Measurements from ENCODE around the gene NOC2L.
"Not testable (repeated sequence)": the region's sequence is repeated elsewhere in the genome, so short reads cannot be mapped to it uniquely, and the experiment has no call there.

Gene NOC2L

GRCh38 chr1:950881-951280 lies 8.2 kb downstream of the NOC2L start:
- TF ChIP-seq POLR2AphosphoS5 (IDR thresholded peaks at IDR 0.05; ENCODE audit: low read depth) (no peak), SPI1 (IDR thresholded peaks at IDR 0.05; ENCODE audit: borderline replicate concordance, low read depth) (no peak), GABPA (IDR thresholded peaks at IDR 0.05; ENCODE audit: low read depth) (no peak)
- TF ChIP-seq, protein P1, sequence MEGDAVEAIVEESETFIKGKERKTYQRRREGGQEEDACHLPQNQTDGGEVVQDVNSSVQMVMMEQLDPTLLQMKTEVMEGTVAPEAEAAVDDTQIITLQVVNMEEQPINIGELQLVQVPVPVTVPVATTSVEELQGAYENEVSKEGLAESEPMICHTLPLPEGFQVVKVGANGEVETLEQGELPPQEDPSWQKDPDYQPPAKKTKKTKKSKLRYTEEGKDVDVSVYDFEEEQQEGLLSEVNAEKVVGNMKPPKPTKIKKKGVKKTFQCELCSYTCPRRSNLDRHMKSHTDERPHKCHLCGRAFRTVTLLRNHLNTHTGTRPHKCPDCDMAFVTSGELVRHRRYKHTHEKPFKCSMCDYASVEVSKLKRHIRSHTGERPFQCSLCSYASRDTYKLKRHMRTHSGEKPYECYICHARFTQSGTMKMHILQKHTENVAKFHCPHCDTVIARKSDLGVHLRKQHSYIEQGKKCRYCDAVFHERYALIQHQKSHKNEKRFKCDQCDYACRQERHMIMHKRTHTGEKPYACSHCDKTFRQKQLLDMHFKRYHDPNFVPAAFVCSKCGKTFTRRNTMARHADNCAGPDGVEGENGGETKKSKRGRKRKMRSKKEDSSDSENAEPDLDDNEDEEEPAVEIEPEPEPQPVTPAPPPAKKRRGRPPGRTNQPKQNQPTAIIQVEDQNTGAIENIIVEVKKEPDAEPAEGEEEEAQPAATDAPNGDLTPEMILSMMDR (IDR thresholded peaks at IDR 0.05; ENCODE audit: insufficient read depth, low read length) = no peak
- TF ChIP-seq, protein P2, sequence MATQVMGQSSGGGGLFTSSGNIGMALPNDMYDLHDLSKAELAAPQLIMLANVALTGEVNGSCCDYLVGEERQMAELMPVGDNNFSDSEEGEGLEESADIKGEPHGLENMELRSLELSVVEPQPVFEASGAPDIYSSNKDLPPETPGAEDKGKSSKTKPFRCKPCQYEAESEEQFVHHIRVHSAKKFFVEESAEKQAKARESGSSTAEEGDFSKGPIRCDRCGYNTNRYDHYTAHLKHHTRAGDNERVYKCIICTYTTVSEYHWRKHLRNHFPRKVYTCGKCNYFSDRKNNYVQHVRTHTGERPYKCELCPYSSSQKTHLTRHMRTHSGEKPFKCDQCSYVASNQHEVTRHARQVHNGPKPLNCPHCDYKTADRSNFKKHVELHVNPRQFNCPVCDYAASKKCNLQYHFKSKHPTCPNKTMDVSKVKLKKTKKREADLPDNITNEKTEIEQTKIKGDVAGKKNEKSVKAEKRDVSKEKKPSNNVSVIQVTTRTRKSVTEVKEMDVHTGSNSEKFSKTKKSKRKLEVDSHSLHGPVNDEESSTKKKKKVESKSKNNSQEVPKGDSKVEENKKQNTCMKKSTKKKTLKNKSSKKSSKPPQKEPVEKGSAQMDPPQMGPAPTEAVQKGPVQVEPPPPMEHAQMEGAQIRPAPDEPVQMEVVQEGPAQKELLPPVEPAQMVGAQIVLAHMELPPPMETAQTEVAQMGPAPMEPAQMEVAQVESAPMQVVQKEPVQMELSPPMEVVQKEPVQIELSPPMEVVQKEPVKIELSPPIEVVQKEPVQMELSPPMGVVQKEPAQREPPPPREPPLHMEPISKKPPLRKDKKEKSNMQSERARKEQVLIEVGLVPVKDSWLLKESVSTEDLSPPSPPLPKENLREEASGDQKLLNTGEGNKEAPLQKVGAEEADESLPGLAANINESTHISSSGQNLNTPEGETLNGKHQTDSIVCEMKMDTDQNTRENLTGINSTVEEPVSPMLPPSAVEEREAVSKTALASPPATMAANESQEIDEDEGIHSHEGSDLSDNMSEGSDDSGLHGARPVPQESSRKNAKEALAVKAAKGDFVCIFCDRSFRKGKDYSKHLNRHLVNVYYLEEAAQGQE (IDR thresholded peaks at IDR 0.05; ENCODE audit: insufficient replicate concordance, low read depth) = no peak
- Histone ChIP-seq H3K27me3 (ENCODE audit: insufficient read depth, poor library complexity, severe bottlenecking) (no peaks in the 10 kb centered on the region), H3K27ac (replicated peaks) (no peak overlapping the region), H3K4me3 (replicated peaks; ENCODE audit: insufficient read depth, low read length) (no peak overlapping the region)
- DNase-seq (ENCODE audit: low read depth in 1 of 2, low spot score in 1 of 2) = no peak

GRCh38 chr1:950268-950667 lies 8.8 kb downstream of the NOC2L start:
- TF ChIP-seq, protein P2 (IDR thresholded peaks at IDR 0.05; ENCODE audit: insufficient replicate concordance, low read depth) = no peak
- TF ChIP-seq POLR2AphosphoS5 (IDR thresholded peaks at IDR 0.05; ENCODE audit: low read depth) = 0 out of 2 replicates have a peak, but pooled peaks have one; percentile 35
- TF ChIP-seq, protein P1 (IDR thresholded peaks at IDR 0.05; ENCODE audit: insufficient read depth, low read length) = no peak
- no peaks in the 10 kb centered on the region for H3K27me3 ChIP-seq (ENCODE audit: insufficient read depth, poor library complexity, severe bottlenecking)
- H3K27ac ChIP-seq (replicated peaks) = no peak overlapping the region
- DNase-seq (ENCODE audit: low read depth in 1 of 2, low spot score in 1 of 2) = no peak
- no peak overlapping the region for H3K4me3 ChIP-seq (replicated peaks; ENCODE audit: insufficient read depth, low read length)

GRCh38 chr1:947958-948357 lies 11.1 kb downstream of the NOC2L start:
- TF ChIP-seq SPI1 (IDR thresholded peaks at IDR 0.05; ENCODE audit: borderline replicate concordance, low read depth) (no peak), GABPA (IDR thresholded peaks at IDR 0.05; ENCODE audit: low read depth) (no peak), POLR2AphosphoS5 (IDR thresholded peaks at IDR 0.05; ENCODE audit: low read depth) (no peak)
- TF ChIP-seq, protein P1 (IDR thresholded peaks at IDR 0.05; ENCODE audit: insufficient read depth, low read length) = no peak
- TF ChIP-seq, protein P2 (IDR thresholded peaks at IDR 0.05; ENCODE audit: insufficient replicate concordance, low read depth) = no peak
- no peak overlapping the region for H3K4me3 ChIP-seq (replicated peaks; ENCODE audit: insufficient read depth, low read length)
- no peak overlapping the region for H3K27ac ChIP-seq (replicated peaks)
- DNase-seq (ENCODE audit: low read depth in 1 of 2, low spot score in 1 of 2) = no peak
- peaks cover 4% of the 10 kb centered on the region for H3K27me3 ChIP-seq (ENCODE audit: insufficient read depth, poor library complexity, severe bottlenecking)

- DNase-seq (ENCODE audit: low read depth in 1 of 2, low spot score in 1 of 2); H3K4me3 ChIP-seq (replicated peaks; ENCODE audit: insufficient read depth, low read length); H3K27ac ChIP-seq (replicated peaks): not testable (repeated sequence)
- H3K27me3 ChIP-seq (ENCODE audit: insufficient read depth, poor library complexity, severe bottlenecking) = peaks cover 10% of the 10 kb centered on the region
Observed at GRCh38 chr1:946811-947210, 12.2 kb downstream of the NOC2L start.
